Measurements from ENCODE around the gene RALY.

The RALY gene

DNA sequence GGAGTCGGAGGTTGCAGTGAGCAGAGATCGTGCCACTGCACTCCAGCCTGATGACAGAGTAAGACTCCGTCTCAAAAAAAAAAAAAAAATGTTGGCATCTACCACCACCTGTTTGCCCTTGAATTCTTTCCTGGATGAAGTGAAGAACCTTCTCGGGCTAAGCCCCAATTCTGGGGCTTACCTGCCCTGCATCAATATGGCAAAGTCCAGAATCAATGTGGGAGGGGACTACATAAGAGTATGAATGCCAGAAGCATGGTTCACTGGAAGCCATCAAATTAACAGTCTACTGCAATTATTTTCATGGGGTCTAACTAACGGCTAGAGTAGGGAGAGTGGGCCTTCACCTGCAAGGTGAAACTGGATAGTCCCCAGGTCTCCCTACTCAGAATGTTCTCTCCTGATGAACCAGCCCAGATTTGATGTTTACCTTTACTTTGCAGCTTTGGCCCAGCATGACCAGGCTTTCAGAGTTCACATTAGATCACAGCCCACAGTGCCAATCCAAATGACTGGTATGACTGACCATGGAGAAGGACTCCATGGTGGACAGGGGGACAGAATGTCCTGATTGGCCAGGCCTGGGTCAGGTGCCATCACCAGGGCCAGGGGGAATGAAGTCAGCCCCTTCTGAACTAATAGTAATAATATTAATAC lies 7.0 kb upstream of the RALY start:
- no peak for DNase-seq

- DNase-seq = no peak
These were observed 3.6 kb upstream of the RALY start for GRCh38 chr20:33990075-33990474.

- DNase-seq = no peak
These were observed 2.2 kb upstream of the RALY start for GRCh38 chr20:33991502-33991901.

DNA sequence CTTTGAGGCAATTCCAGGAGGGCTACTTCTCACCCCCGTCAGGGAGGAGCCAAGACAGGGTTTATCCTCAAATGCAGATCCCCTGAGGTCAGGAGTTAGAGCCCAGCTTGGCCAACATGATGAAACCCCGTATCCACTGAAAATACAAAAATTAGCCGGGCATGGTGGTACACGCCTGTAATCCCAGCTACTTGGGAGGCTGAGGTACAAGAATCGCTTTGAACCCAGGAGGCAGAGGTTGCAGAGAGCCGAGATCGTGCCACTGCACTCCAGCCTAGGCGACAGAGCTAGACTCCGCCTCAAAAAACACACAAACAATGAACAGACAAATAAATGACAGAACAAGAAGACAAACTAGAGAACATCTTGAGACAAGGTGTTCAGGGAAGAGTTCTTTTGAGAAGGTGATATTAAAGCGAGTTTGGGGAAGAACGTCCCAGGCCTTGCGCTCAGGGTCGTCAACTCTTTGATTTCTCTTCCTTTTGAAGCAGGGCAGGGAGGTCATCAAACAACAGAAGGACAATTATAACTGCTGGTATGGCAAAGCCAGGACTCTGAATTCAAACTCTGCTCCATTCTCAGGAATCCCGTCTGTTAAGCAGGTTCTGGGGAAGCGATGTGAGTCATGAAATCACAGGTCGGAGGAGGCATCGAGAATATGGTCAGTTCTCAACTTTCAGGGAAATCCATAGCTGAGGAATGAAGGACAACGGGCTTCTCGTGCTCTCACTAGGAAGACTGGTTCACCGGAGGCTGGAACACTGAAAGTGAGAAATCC lies 1.4 kb upstream of the RALY start:
- peak in 2 of 51 donors; percentile 25 to 26 for DNase-seq

DNA sequence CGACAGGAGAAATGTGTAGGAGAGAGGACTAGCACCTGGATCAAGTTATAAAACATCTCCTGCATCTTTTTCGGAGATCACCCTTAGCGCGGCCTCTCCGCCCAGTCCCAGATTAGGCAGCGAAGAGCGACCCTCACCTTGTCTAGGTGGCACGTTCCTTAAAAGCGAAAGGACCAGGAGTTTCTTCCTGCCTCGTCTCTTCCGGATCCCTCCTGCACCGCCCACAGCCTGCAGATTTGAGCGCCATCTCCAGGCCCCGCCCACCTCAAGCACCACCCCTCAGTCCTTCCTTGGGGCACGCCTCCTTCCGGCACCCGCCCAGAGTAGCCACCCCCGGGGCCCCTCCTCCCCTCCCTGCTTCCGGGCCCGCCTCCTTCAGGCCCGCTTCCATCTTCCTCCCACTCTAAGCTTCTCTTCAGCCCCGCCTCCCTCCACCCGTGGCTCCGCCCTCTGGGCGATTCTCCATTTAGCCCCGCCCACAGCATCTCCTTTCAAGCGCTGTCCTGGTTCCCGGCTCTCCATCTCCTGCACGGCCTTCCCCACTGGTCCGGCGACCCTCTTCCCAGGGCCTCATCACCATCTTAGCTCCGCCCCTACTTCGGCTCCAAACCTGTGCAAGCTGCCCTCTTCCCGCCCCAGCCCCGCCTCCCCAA lies 662 bp upstream of the RALY start:
- DNase-seq = peak; percentile 97 to 100 (median 100)

- peak in 50 of 51 donors; percentile 20 to 84 (median 59) for DNase-seq
These were observed 657 bp downstream of the RALY start for GRCh38 chr20:33994222-33994913.

GRCh38 chr20:33995053-33995831 lies 1.5 kb downstream of the RALY start:
- DNase-seq = peak in 1 of 51 donors; percentile 9

- no peak for DNase-seq
These were observed 5.4 kb downstream of the RALY start for GRCh38 chr20:33999025-33999649.

DNA sequence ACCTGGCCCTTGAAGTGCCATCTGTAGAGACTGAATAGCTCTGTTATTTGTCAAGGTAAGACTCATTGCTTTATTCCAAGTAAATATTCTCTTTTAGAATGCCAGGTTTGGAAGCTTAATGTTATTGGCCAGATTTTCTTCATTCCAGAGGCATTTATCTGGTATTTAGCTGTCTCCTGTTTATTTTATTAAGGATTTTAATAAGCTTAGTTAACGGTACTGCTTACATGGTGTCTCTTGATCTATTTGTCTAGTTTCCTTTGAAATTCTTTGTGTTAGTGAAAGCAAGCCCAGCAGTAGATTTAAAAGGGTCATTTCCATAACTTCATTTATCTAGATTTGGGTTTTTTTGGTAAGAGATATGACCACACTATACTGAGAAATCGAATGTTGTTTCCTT lies 7.7 kb downstream of the RALY start:
- no peak for DNase-seq

- DNase-seq = no peak
These were observed 10.5 kb downstream of the RALY start for GRCh38 chr20:34004227-34004626.

DNA sequence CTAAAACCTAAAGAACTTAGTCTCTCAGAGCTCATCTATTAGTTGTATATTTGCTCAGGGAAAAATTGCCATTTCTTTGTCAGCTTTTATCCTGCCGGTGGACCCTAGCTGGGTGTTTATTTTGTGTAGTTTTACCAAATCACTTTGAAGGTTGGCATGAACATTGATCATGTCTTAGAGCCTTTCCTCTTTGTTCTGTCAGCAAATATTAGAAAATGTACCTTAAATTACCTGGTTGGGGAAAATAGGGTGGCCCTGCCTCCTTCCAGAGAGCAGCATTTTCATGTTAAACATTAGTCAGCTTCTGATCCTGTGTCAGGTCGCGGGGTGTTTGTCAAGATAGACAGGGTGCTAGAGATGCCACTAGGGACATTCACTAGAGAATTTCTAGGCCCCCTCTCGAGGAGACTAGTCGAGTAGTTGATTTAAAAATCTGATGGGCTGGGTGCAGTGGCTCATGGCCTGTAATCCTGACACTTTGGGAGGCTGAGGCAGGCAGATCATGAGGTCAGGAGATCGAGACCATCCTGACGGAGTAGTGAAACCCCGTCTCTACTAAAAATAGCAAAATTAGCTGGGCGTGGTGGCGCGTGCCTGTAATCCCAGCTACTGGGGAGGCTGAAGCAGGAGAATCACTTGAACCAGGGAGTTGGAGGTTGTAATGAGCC lies 11.2 kb downstream of the RALY start:
- DNase-seq = no peak

- DNase-seq = no peak
These were observed 12.9 kb downstream of the RALY start for GRCh38 chr20:34006619-34007018.

DNA sequence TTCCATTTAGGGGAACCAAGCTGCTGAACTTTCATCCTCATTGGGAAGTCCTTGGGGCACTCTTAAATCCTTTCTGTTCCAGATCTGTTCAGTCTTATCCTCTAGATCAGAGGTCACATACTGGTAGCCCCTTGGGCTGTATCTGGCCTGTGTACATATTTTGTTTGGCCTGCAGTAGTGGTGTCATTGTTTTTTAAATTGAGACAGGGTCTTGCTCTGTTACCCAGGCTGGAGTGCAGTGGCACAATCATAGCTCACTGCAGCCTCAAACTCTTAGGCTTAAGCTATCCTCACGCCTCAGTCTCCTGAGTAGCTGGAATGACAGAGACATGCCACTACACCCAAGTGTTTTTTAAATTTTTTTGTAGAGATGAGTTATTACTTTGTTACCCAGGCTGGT lies 14.8 kb downstream of the RALY start:
- no peak for DNase-seq

DNA sequence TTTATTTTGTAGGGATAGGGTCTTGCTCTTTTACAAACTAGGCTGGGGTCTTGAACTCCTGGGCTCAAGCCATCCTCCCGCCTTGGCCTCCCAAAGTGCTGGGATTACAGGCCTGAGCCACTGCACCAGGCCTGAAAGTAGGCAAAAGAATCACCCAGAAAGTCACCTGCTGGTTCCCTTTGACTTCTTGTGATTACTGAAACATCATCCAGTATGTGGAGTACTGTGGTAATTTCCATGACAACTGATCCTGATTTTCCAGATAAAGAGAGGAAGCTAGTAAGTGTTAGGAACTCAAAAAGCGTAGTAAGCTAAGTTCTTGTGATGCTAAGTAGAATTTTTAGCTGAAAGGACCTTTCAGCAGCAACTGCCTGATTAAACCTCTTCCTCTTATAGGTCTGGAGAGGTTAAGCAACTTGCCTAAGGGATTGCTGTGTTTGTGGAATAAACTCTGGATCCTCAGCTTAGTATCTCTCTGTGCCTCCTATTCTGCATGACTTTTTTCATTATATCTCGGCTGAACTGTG lies 16.8 kb downstream of the RALY start:
- no peak for DNase-seq

DNA sequence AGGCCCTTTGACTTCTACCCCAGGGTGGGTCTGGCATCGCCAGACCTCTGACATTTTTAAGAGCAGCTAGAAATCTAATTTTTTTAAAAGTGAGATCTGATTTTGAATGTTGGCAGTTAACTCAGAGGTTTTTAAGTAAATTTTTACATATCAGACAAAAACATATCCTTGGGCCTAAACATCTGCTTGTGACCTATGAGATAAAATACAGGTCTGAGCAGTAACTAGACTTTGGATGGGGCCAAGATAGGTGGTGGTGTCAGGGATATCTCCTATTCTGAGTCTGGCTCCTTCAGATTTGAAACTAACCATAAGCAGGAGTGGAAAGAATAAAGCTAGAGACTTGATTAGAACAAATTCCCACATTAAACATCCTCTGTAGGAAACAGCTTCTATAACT lies 17.6 kb downstream of the RALY start:
- DNase-seq = no peak

GRCh38 chr20:34012330-34012729 lies 18.6 kb downstream of the RALY start:
- no peak for DNase-seq

GRCh38 chr20:34012735-34013134 lies 19.0 kb downstream of the RALY start:
- no peak for DNase-seq

DNA sequence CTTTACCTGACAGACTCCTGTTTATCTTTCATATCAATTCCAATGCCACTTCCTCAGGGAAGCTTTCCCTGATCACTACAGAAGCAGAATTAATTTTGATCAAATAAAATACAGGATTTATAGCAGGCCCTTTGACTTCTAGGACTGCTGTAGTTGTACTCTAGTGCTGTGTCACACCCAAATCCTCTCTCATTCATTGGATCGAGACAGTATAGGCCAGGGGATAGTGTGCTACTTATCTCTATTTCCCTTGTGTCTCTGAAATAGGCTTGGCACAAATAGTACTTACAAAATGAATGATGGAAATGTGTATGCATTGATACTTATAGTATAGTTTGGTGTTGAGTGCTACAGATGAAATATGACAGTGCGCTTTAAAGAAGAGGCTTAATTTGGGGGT lies 19.8 kb downstream of the RALY start:
- DNase-seq = no peak

DNA sequence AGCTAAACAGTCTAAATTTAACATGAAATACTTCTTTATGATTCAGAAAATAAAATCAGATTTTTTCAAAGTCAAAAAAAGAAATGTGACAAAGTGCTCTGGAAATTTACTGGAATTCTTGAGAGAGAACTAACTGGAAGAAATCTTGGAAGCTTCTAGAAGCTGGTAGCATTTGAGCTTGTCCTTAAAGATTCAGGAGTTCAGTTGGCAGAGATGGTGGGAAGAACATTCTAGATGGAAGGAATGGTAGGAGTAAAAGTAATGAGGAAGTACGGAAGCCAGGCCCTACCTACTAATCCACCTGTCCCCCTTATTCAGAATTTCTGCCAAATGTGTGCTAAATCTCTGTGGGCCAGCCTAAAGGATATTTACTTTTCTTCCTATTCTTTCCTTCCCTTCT lies 21.2 kb downstream of the RALY start:
- DNase-seq = no peak
